Measurements from ENCODE around the gene KCNIP2. TPM values are rescaled to one million over a fixed set of nuclear protein-coding genes. Genes with fewer than 3 reads are reported as not detected.

Gene KCNIP2
- total and polyA plus RNA-seq, 2 of the 4 experiments (the other 2 are of a cell fraction): under 0.01 to 0.87 TPM

GRCh38 chr10:101818119-101818871 lies 25.3 kb downstream of the KCNIP2 start, which contains the start of gene OGA:
Gene OGA, minus strand, starts transcription at chr10:101818444. Its CDS starts 422 bp downstream, at chr10:101818022.
- no peaks in the 10 kb centered on the region for H3K27me3 ChIP-seq (ENCODE audit: control insufficient read depth, insufficient read depth, low read length)
- ChIA-PET CTCF (interaction anchor here (0.7 kb wide), 1 partner anchor 126 kb away, joined by 3 read pairs; no protein-coding TSS in a partner anchor), POLR2A (ENCODE audit: unreplicated experiment) (interaction anchor here (0.5 to 0.7 kb wide), 2 partner anchors 861 to 1635 kb away, joined by 3 to 7 read pairs; no protein-coding TSS in a partner anchor)
- peak; percentile 100 for DNase-seq
- WGBS, 2 experiments (ENCODE audit: extremely low coverage in 2 of 2, insufficient read length in 1 of 2): 0% methylated on average over 15 of the region's 47 CpGs; no CpG with 5 or more reads in 1 of the 2 experiments
- peak within 1 kb of the TSS; percentile 100 for H2AK9ac ChIP-seq (replicated peaks; ENCODE audit: low read depth, low read length, poor library complexity)
- H3K4me2 ChIP-seq (ENCODE audit: low read depth, low read length): peak within 1 kb of the TSS; percentile 90
- H3K18ac ChIP-seq (ENCODE audit: low read depth, low read length): peak within 1 kb of the TSS; percentile 53
- H2AFZ ChIP-seq (replicated peaks; ENCODE audit: low read length, poor library complexity): peak within 1 kb of the TSS; percentile 92
- H2BK20ac ChIP-seq (ENCODE audit: low read depth, low read length): peak within 1 kb of the TSS; percentile 36; the same call in 1 of the 2 replicates
- H3K14ac ChIP-seq (replicated peaks; ENCODE audit: low read depth, low read length): peak within 1 kb of the TSS; percentile 99
- H3K23ac ChIP-seq (ENCODE audit: low read depth, low read length): peak within 1 kb of the TSS; percentile 98
- H3K27ac ChIP-seq (ENCODE audit: insufficient read depth, low read length): peak within 1 kb of the TSS; percentile 90
- peak within 1 kb of the TSS; percentile 73 for H2BK15ac ChIP-seq (ENCODE audit: low read depth, low read length)
- H3K4me1 ChIP-seq (ENCODE audit: control insufficient read depth, insufficient read depth, low read length): peaks cover 6% of the 10 kb centered on the region
- in situ Hi-C loops (cut with MboI; ENCODE audit: low sequenced_read_pairs): loop anchor here (25.0 kb wide), 1 partner anchor 881 kb away; no protein-coding TSS in a partner anchor
- peak within 1 kb of the TSS; percentile 62; the same call in 1 of the 2 replicates for H2BK120ac ChIP-seq (ENCODE audit: low read depth, low read length)
- H2BK5ac ChIP-seq (ENCODE audit: low read depth, low read length, poor library complexity, severe bottlenecking): peak within 1 kb of the TSS; percentile 83
- H3K4ac ChIP-seq (ENCODE audit: low read depth, low read length): peak within 1 kb of the TSS; percentile 97
- H3K9me1 ChIP-seq (ENCODE audit: insufficient read depth, low read length): peaks cover 10% of the 10 kb centered on the region; the same call in 1 of the 2 replicates
- H3K4me3 ChIP-seq (ENCODE audit: insufficient read depth, low read depth, low read length): peak within 1 kb of the TSS; percentile 70
- peak within 1 kb of the TSS; percentile 89 for H3K56ac ChIP-seq (ENCODE audit: extremely low read depth, insufficient read depth, low read length)
- H4K20me1 ChIP-seq (ENCODE audit: insufficient read depth, low read length): peaks cover 48% of the 10 kb centered on the region
- H3K9ac ChIP-seq (ENCODE audit: low read depth, low read length): peak within 1 kb of the TSS; percentile 95
- H4K5ac ChIP-seq (ENCODE audit: low read depth, low read length): peak within 1 kb of the TSS; percentile 44
- H4K91ac ChIP-seq (ENCODE audit: insufficient read depth, low read depth, low read length): peak within 1 kb of the TSS; percentile 97
- H3K36me3 ChIP-seq (ENCODE audit: control insufficient read depth, insufficient read depth, low read length): no peaks in the 10 kb centered on the region
- peaks cover 0 to 16% of the 10 kb centered on the region in 2 experiments; a peak in 3 of 4 replicates for H3K79me1 ChIP-seq (ENCODE audit: low read depth in 1 of 2, low read length in 2 of 2)
- BruUV-seq (replicated peaks): no TSS peak
- dilution Hi-C loops (cut with HindIII; ENCODE audit: low sequenced_read_pairs, unreplicated experiment): no loop called here
- peak within 1 kb of the TSS; percentile 96 for H2AK5ac ChIP-seq (ENCODE audit: low read depth, low read length)
- intact Hi-C loops (cut with micrococcal nuclease): no loop called here
- no peaks in the 10 kb centered on the region for H3K9me3 ChIP-seq (ENCODE audit: control insufficient read depth, insufficient read depth, low read length)
- peak; percentile 92 for ATAC-seq (ENCODE audit: low read depth)
- H4K8ac ChIP-seq (ENCODE audit: low read depth in 2 of 2, low read length in 2 of 2): peak within 1 kb of the TSS; percentile 56 to 93
- TF ChIP-seq NFE2L2 (IDR thresholded peaks at IDR 0.05; ENCODE audit: low read depth, low read length) (no peak), POLR2A (IDR thresholded peaks at IDR 0.05; ENCODE audit: low read depth, low read length) (peak; percentile 93), RCOR1 (IDR thresholded peaks at IDR 0.05; ENCODE audit: insufficient replicate concordance, low read length) (no peak), MAZ (IDR thresholded peaks at IDR 0.05; ENCODE audit: borderline replicate concordance, low read depth, low read length) (peak; percentile 98; the same call in 1 of the 2 replicates), FOS (IDR thresholded peaks at IDR 0.05; ENCODE audit: low read depth, low read length) (no peak), ELK1 (IDR thresholded peaks at IDR 0.05; ENCODE audit: borderline replicate concordance, low read depth, low read length) (no peak), CTCF (conservative IDR thresholded peaks at IDR 0.05; ENCODE audit: low read depth, low read length) (no peak), RAD21 (IDR thresholded peaks at IDR 0.05; ENCODE audit: low read length) (no peak), BHLHE40 (IDR thresholded peaks at IDR 0.05; ENCODE audit: low read depth, low read length) (peak; percentile 100), MXI1 (IDR thresholded peaks at IDR 0.05; ENCODE audit: borderline replicate concordance, low read depth, low read length) (no peak), SMC3 (IDR thresholded peaks at IDR 0.05; ENCODE audit: low read depth, low read length) (no peak), CEBPB (IDR thresholded peaks at IDR 0.05; ENCODE audit: low read depth, low read length) (peak; percentile 77), USF2 (IDR thresholded peaks at IDR 0.05; ENCODE audit: low read depth, low read length) (peak; percentile 21; the same call in 1 of the 2 replicates)

Data from IMR-90 (cell line).